Activated T-helper 1 cell treated with Interleukin-2 at 50 U/mL for 16 hours (primary cell): ENCODE measurements around the gene PRPF19.

ENCODE experiments used
- DNase-seq: peaks from one replicate; pipeline ENCODE4 v3.0.0-alpha.2; 2020; ENCODE audit warnings: low read depth

Gene PRPF19

DNA sequence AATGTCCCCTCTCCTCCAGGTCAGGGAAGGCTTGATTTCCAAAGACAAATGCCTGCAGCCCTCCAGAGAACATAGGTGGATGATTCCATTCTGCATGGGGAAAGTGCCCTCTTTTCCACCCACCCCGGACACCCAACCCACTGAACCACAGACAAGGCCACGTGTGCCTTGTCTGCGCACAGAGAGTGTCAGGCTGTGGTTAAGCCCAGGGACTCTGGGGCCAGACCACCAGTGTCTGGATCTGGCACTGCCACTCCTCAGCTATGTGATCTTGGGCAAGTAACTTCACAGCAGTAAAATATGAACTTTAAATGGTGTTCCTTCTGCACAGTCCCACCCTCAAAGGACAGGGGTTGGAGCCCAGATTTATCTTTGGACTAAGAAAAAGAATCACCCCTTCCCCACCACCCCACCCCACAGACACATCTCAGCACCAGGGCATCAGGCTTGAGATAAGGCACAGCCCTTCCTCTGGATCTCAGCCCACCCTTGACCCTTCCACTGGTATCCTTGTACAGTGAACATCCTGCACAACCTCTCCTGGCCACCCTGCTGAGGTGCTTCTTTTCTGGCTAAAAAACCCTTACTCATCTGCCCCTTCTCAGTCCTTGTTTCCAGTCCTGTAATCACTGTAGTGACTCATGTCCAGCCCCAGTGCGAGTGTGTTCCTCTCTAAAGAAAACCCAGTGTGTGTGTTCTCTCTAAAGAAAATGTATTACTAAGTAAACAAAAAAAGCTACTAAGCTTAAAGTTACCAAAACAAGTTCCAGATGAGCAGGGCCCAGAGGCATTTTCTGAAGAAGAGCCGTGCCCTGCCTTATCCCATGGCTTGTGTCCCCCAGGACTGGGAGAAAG, 48.8 kb downstream of the PRPF19 start:
- DNase-seq = no peak

DNA sequence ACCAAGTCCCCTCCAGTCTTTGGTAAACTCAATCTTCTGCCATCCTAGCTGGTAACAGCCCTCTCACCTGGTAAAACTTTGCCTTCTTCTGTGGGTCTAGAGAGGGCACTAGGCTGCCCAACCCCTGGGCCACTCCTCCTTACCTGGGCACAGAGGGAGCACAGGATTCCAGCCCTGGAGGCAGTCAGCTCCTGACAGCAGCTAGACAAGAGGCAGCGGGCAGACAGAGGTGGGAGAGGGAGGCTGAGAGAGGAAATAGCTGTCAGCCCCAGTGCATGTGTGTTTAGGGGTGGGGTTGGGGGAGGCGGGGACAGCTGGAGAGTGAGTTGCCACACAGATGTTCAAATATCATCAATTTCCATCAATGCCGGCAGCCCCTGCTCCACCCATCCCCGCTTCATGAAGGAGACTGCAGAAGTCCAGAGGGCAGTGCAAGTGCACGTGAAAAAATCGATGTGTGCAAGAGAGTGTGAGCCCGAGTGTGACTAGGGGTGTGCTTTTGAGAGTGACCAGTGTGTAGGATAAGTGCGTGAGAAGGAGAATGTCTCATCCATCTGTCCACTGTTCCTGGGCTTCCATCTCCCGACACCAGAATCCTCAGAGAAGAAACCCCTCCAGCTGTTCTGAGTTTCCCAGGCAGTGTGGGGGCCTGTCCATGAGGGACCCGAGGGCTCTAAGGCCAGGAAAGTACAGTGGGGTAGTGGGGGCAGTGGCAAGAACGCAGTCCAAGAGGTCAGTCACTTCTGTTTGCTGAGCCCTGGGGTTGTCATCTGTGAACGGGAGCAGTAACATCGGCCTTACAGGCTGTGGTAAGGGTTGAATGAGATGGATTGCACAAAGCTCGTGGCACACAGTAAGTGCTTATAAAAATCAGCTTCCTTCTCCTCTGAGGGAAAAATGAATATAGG, 50.4 kb downstream of the PRPF19 start, which contains the start of gene PTGDR2:
Gene PTGDR2, minus strand, starts transcription at position 225 of the 908 bp plus-strand sequence. CDS start 2,228 bp downstream, outside the sequence.
- no peak for DNase-seq

DNA sequence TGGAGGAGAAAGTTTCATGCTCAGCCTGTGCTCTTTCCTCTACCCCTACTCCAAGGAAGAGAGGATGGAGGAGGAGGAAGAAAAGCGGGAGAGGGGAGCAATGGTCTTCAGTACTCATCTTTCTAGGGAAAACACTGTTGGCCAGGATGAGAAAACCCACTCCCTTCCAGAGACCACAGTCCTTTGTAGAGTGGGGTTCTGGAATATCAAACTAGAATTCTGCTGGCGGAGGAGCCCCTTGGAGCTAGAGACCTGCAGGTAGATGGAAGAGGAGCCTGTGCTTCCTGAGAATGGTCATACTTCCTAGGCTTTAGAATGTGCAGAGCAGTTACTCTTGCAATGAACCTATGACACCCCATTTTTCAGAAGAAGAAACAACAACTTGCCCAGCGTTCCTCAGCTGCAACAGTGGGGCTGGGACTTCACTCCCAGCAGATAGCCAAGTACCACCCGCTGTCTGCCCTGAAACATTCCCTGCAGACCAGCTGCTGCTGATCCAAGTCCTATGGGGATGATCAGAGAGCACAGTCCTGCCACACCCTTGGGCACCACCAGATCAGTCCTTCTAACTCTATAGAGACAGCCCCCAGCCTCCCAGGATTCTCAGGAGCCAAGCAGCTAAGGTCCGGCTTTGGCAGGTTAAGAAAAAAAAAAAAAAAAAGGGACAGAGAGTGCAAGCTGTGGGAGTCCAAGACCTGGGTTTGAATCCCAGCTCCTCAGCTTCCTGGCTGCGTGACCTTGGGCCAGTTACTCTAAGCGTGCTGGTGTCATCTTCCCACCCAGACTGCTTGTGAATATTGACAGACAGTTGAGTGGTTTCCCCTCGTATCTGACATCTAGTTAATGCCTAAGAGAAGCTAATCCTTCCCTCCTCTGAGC, 51.3 kb downstream of the PRPF19 start:
- DNase-seq = no peak

DNA sequence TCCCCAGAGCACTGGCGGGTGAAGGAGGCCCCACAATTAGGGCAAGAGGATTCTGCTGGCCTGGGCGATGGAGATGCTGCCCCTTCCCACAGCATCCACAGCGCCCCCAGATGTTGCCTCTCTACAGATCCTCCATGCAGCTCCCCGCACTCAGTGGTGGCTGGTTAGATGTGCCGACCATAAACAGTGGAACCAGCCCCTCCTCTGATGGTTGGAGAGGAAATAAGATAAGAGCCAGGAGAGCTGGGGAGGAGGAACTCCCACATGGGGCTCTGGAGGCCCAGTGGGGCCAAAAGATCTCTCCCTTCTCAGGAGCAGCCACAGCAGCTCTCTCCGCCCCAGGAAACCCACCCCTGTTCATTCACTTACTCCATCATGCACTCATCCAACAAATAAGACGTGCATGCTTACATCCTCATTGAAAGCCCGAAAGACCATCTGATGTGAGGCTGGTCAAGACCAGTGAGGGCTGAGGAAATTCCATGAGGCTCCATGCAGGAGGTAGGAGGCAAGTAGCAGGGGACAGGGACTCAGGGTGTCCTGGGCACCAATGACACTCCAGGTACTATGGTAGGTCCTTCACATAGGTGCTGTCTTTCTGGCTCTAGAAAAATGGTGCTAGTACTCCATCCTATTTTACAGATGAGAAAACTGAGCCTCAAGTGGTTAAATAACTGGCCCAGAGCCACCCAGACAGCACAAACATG, 52.1 kb downstream of the PRPF19 start:
- DNase-seq = no peak

DNA sequence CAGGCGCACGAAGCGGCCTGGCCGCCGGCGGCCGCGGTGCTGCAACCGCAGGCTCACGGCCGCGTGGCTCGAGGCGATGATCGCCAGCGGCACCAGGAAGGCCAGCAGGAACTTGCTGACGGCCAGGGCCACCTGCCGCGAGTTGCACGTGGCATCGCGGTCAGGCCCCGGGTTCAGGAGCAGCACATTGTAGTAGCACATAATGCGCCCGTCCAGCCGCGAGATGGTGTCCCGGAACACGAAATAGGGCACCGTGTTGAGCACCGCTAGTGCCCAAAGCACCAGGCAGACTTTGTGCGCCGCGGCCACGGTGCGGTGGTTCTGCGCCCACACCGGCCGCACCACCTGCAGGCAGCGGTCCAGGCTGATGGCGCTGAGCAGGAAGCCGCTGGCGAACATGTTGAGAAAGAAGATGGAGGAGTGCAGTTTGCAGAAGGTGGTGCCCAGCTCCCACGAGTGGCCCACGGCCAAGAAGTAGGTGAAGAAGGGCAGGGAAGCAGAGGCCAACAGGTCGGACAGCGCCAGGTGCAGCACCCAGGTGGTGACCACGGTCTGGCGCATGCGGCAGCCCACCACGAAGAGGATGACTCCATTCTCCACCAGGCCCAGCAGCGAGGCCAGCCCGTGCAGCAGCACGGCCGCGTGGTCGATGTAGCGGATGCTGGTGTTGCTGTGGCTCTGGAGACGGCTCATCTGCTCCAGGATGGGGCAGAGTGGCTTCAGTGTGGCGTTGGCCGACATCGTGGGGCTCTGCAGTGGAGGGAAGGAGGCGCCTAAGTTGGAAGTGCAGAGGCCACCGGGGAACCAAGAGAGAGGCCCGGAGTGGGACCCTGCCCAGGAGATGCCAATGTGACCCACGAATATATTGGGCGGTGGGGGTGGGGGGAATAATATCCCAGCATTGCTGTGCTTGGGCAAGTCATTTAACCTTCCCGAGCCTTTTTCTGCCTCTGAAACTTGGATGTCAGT, 53.1 kb downstream of the PRPF19 start:
- DNase-seq = no peak

DNA sequence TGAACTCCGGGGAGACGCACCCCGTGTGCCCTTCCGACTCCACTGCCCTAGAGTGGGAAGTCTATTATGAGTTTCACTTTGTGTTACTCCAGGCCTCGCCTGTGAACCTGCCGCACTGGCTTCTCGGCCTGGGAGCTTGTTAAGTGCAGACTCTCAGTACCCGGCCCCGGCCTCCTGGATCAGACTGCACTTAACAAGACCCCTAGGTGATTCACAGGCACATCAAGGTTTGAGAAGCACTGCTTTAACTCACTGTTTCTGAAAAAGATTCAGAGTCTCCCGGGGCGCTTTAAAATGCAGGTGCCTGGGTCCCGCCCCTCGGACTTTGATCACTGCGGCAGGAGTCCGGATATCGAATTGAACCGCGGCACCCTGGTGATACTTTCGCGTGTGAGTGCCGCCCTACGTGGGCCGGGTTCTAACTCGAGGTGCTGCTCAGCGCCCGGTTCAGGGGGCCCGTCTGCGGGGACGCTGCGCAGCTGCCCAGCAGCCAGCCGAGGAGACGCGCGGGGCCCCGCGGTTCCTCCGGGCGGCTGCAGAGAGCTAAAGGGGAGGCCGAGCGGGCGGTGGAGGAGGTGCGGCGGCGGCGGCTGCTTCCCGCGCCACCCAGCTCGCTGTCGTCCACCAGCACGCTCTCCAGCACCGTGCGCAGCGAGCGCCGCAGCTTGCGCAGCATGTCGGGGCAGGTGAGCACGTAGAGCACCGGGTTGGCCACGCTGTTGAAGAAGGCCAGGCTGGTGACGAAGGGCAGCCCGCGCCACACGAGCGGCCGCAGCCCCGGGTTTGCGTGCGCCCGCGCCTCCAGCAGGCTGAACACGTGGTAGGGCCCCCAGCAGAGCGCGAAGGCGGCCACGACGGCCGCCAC, 54.0 kb downstream of the PRPF19 start:
- DNase-seq = no peak

DNA sequence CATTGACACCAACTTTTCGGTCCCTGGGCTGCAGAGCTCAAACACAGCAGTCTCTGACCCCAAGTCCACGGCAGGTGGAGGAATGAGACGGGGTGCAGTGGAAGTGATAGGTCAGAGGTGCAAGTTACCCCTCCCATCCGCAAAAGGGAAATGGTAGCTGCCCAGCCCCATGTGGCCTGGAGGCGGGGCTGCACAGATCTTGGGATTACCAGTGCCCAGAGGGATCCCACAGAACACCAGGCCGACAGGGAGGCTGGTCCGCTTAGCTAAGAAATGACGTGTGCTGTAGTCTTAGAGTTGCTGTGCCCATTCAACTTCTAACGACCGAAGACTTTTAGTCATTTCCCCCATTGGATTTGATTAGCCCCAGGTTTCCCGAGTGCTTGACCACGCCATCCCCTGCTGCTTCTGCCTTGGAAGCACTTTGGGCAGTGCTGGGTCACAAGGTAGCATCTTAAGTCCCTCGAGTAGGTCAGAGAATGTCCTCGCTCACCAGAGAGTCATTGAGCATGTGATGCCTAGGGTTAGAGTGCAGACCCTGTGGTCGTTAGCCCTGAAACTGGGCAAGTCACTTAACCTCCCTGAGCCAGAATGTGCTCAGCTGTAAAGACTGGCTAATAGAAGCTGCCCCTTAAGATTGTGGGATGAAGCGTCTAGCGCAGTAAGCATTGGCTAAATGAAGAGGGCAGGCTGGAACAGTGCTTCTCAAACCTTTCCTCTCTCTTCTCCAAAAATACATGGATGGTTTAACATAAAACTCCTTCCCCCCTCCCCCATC, 54.9 kb downstream of the PRPF19 start:
- DNase-seq = no peak

DNA sequence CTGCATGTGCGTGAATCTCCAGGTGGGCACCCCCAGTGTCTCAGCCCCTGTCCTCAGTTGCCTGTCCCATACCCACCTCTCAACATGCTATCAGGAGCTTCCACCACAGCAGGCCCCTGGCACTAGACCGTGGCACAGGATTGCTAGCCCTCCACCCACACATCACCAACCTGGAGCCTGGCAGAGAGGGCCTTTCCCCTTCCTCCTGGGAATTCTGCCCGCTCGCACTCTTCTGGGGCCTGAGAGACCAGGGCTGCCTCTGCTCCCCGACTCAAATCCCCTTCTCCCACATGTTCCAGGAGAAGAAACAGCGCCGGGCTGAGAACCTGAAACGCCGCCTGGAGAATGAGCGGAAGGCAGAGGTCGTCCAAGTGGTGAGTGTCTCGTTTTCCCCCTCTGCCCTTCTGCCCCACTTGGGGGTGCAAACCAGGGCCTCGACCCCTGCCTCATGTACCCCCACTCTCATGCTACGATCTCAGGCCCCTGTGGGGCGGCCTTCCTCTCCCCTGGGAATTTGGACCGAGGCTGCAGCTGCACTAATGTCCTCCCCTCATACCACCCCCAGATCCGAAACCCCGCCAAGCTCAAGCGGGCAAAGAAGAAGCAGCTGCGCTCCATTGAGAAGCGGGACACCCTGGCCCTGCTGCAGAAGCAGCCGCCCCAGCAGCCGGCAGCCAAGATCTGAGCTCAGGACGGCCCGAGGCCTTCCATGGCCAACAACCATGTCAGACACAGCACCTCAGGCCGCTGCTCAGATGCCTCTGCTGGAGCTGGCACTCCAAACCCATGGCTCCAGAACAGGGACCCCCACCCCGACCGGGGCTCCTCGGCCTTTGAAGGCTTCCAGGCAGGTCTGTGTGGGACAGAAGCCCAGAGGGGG, 56.5 kb downstream of the PRPF19 start:
- DNase-seq = no peak

DNA sequence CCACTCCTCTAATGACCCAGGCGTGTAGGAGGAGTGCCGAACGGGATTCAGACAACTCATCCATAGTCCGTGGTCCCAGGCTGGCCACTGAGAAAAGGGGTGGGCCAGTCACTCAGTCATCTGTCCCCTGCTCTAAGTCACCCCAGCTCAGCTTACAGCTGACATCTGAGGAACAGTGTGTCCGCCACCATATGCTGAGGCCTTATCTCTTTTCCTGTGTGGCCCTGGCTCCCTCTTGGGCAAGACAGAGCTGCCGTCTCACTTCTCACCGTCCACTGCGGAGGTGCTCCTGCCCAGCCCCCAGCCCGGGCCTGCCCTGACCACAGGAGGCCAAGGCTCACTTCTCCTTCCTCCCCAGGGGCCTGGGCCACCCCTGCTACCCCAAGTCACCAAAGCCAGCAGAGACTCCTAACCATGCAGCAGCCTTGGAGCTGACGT, 57.7 kb downstream of the PRPF19 start:
- no peak for DNase-seq

DNA sequence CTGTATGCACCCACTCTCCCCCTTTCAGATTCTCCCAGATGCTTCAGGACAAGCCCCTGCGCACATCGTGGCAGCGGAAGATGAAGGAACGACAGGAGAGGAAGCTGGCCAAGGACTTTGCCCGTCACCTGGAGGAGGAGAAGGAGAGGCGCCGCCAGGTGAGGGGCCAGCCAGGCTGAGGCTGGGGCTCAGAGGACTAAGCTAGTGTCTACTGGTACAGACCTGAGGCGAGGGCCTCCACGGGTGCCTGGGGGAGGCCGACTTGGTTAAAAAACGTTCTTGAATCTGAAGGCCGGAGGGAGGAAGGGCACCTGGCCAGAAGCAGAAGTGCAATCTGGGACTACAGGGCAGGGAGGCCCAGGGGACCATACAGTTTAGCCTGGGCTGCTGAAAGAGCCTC, 58.5 kb downstream of the PRPF19 start:
- DNase-seq = no peak

DNA sequence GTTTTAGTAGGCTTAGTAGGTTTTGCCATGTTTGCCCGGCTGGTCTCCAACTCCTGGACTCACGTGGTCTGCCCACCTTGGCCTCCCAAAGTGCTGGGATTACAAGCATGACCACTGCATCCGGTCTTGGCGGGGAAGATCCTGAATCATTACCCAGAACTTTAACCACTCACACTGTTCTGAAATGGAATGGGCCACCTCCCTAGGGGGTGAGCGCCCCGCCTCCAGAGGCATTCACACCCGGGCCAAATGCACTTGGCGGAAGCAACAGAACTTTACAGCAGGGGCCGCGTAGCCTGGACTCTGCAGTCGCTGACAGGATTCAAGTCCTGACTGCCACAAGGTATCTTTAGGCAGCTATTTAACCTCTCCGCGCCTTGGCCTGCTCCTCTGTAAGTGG, 59.1 kb downstream of the PRPF19 start:
- DNase-seq = no peak

DNA sequence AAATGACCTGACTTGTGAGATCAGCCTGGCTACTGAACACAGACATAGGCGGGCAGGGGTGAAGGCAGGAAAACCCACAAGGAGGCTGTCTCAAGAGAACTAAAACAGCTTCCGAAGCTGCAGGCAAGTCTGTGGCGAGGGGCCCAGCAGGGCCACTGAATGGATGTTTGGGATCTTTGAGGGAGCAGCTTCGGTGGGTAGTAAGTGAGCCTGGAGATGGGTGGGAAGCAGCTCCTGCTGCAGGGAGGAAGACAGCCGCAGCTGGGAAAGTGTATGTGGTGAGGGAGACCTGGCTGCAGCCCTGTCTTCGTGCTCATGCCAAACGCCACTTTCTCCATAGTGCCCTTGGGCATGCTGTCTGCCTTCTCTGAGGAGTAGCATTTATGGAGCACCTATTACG, 61.0 kb downstream of the PRPF19 start:
- no peak for DNase-seq

DNA sequence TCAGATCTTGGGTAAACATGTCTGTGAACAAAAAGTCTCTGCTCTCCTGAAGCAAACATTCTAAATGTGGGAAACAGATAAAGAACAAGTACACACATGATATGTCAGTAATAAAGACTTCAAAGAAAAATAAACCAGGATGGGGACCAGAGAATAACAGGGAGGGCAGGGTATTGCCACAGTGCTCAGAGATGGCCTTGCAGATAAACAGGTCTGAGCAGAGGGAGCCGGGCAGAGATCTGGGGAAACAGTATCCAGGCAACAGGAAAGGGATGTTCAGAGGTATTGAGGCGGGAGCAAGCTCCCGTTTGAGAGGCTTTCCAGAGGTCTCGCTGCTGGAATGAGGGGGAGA, 61.5 kb downstream of the PRPF19 start:
- DNase-seq = no peak

DNA sequence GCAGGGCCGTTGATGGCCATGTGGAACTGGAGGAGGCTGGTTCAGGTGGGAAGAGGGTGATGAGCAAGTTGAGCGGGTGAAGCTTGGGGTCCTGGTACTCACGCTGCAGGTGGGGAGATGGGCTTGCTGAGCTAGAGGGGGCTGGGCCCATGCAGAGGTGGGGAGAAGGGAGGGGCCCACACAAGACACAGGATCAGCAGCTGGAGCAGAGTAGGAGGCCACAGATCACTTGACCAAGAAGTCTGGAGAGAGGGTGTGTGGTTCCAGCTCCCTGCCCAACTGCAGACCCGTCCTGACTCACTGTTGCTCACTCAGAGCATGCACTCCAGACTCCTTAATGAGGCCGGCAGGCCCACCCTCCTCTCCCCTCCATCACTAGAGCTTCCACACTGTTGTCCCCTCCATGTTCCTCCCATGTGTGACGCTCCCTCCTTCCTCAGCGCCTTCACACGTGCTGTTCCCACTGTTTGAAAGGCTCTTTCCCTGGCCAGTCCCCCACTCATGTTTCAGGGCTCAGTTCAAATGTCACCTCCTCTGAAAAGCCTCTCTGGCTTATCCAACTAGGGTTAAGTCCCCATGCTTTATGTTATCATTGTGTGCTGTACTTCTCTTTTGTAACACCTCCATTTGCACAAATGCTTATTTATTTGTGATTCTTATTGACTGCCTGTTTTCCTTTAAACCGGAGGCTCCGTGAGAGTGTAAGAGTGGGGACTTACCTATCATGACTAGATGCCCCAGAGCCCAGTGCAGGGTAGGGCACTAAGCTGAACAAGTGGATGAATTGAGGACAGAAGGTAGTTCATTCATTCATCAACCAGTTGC, 62.1 kb downstream of the PRPF19 start:
- no peak for DNase-seq

DNA sequence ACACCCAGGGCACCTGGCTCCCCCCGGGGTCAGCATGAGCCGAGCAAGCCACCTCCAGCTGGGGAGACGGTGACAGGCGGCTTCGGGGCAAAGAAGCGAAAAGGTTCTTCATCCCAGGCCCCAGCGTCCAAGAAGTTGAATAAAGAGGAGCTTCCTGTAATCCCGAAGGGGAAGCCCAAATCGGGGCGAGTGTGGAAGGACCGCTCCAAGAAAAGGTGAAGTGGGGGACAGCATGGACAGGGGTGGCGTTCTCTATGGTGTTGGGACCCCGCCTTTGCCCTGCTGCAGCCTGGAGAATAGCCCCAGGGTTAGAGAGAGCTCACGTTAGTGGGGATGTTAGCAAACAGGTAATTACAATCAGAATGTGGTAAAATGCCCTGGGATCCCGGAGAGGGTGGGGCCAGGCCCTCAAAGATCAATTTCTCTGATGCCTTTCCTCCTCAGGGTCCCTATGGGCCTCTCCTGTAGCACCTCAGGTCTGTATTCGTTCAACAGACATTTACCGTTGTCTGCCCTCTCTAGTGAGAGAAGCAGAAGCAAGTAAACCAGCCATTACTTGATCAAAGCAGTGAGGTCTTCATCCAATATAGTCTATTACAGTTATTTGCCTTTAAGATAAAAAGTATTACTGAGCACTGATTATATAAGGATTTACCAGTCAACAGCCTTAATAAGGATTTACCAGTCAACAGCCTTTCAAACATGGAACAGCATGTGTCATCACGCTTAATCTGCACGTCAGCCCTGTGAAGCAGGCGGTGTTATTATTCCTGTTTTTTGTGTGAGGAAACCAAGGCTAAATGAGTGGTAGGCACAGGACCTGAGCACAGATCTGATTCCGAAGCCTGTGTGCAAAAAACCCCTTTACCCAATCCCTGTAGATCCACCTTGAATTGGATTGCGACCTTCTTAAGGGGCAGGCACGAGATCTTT, 63.5 kb downstream of the PRPF19 start:
- no peak for DNase-seq
